GM23248 (cell line): ENCODE data around the gene SHD.

Experiments
- EZH2 ChIP-seq: fragments of 200-600 bp; sonication (generic); IDR thresholded peaks from 2 replicates; pipeline ENCODE4 v1.6.1; 2018; ENCODE audit warnings: antibody characterized with exemption, mild to moderate bottlenecking; ENCODE audit not compliant: insufficient read depth, poor library complexity, severe bottlenecking
- EZH2phosphoT487 ChIP-seq: fragments of 200-600 bp; sonication (generic); IDR thresholded peaks from 2 replicates; pipeline ENCODE4 v1.6.1; 2018; ENCODE audit warnings: antibody characterized with exemption, moderate library complexity, mild to moderate bottlenecking, low read depth; ENCODE audit not compliant: insufficient read depth

GRCh38 chr19:4316956-4317355 lies 37.9 kb downstream of the SHD start:
- TF ChIP-seq EZH2 (no peak), EZH2phosphoT487 (no peak)
